ENCODE measurements around the gene FGFBP1. TPM values are rescaled to one million over a fixed set of nuclear protein-coding genes. Genes with fewer than 3 reads are reported as not detected.

The FGFBP1 gene
- total and polyA plus RNA-seq, 9 of the 15 experiments (the other 6 are each of a cell fraction or from before 2014, with no cell fraction given): not detected

DNA sequence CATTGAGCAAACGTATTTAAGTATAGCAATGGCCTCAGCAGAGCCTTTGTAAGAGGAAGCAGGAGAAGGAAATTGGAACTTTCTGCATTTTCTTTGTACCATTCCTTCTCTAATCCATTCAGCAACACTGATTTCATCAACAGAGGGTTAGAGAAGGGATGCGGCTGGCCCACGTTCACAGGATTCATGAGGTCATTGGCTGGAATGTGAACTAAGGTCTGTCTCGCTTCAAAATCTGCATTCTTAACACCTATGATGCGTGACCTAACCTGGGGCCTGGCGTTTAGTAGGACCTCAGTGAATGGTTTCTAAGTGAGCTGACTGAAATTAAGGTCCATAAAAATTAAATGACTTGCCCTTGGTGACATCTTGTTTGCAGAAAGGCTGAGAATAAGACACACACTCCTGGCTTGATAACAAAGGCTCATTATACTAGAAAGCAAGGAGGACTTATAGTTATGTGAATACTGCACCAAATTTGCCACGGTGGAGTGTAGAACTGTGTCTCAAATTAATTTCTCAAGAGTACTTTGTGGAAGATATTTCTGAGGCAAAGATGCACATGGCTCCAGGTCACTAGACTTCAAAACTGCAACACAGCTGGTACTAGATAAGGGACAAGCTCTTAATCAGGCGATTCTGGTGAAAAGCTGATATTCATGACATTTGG lies 25.4 kb downstream of the FGFBP1 start (continued):
- TF ChIP-seq, protein P1, sequence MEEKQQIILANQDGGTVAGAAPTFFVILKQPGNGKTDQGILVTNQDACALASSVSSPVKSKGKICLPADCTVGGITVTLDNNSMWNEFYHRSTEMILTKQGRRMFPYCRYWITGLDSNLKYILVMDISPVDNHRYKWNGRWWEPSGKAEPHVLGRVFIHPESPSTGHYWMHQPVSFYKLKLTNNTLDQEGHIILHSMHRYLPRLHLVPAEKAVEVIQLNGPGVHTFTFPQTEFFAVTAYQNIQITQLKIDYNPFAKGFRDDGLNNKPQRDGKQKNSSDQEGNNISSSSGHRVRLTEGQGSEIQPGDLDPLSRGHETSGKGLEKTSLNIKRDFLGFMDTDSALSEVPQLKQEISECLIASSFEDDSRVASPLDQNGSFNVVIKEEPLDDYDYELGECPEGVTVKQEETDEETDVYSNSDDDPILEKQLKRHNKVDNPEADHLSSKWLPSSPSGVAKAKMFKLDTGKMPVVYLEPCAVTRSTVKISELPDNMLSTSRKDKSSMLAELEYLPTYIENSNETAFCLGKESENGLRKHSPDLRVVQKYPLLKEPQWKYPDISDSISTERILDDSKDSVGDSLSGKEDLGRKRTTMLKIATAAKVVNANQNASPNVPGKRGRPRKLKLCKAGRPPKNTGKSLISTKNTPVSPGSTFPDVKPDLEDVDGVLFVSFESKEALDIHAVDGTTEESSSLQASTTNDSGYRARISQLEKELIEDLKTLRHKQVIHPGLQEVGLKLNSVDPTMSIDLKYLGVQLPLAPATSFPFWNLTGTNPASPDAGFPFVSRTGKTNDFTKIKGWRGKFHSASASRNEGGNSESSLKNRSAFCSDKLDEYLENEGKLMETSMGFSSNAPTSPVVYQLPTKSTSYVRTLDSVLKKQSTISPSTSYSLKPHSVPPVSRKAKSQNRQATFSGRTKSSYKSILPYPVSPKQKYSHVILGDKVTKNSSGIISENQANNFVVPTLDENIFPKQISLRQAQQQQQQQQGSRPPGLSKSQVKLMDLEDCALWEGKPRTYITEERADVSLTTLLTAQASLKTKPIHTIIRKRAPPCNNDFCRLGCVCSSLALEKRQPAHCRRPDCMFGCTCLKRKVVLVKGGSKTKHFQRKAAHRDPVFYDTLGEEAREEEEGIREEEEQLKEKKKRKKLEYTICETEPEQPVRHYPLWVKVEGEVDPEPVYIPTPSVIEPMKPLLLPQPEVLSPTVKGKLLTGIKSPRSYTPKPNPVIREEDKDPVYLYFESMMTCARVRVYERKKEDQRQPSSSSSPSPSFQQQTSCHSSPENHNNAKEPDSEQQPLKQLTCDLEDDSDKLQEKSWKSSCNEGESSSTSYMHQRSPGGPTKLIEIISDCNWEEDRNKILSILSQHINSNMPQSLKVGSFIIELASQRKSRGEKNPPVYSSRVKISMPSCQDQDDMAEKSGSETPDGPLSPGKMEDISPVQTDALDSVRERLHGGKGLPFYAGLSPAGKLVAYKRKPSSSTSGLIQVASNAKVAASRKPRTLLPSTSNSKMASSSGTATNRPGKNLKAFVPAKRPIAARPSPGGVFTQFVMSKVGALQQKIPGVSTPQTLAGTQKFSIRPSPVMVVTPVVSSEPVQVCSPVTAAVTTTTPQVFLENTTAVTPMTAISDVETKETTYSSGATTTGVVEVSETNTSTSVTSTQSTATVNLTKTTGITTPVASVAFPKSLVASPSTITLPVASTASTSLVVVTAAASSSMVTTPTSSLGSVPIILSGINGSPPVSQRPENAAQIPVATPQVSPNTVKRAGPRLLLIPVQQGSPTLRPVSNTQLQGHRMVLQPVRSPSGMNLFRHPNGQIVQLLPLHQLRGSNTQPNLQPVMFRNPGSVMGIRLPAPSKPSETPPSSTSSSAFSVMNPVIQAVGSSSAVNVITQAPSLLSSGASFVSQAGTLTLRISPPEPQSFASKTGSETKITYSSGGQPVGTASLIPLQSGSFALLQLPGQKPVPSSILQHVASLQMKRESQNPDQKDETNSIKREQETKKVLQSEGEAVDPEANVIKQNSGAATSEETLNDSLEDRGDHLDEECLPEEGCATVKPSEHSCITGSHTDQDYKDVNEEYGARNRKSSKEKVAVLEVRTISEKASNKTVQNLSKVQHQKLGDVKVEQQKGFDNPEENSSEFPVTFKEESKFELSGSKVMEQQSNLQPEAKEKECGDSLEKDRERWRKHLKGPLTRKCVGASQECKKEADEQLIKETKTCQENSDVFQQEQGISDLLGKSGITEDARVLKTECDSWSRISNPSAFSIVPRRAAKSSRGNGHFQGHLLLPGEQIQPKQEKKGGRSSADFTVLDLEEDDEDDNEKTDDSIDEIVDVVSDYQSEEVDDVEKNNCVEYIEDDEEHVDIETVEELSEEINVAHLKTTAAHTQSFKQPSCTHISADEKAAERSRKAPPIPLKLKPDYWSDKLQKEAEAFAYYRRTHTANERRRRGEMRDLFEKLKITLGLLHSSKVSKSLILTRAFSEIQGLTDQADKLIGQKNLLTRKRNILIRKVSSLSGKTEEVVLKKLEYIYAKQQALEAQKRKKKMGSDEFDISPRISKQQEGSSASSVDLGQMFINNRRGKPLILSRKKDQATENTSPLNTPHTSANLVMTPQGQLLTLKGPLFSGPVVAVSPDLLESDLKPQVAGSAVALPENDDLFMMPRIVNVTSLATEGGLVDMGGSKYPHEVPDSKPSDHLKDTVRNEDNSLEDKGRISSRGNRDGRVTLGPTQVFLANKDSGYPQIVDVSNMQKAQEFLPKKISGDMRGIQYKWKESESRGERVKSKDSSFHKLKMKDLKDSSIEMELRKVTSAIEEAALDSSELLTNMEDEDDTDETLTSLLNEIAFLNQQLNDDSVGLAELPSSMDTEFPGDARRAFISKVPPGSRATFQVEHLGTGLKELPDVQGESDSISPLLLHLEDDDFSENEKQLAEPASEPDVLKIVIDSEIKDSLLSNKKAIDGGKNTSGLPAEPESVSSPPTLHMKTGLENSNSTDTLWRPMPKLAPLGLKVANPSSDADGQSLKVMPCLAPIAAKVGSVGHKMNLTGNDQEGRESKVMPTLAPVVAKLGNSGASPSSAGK (IDR thresholded peaks at IDR 0.05): no peak
- TF ChIP-seq CXXC5 (CRISPR knock-in tag; IDR thresholded peaks at IDR 0.05) (no peak), ZNF583 (CRISPR knock-in tag; IDR thresholded peaks at IDR 0.05) (no peak), DIDO1 (tag; IDR thresholded peaks at IDR 0.05; ENCODE audit: low read depth) (no peak), ZC3H8 (IDR thresholded peaks at IDR 0.05) (no peak), HDAC1 (IDR thresholded peaks at IDR 0.05) (no peak), PRMT5 (CRISPR knock-in tag; IDR thresholded peaks at IDR 0.05) (no peak)
- TF ChIP-seq, protein P2, sequence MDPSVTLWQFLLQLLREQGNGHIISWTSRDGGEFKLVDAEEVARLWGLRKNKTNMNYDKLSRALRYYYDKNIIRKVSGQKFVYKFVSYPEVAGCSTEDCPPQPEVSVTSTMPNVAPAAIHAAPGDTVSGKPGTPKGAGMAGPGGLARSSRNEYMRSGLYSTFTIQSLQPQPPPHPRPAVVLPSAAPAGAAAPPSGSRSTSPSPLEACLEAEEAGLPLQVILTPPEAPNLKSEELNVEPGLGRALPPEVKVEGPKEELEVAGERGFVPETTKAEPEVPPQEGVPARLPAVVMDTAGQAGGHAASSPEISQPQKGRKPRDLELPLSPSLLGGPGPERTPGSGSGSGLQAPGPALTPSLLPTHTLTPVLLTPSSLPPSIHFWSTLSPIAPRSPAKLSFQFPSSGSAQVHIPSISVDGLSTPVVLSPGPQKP (CRISPR knock-in tag; IDR thresholded peaks at IDR 0.05): no peak
- TF ChIP-seq, protein P3, sequence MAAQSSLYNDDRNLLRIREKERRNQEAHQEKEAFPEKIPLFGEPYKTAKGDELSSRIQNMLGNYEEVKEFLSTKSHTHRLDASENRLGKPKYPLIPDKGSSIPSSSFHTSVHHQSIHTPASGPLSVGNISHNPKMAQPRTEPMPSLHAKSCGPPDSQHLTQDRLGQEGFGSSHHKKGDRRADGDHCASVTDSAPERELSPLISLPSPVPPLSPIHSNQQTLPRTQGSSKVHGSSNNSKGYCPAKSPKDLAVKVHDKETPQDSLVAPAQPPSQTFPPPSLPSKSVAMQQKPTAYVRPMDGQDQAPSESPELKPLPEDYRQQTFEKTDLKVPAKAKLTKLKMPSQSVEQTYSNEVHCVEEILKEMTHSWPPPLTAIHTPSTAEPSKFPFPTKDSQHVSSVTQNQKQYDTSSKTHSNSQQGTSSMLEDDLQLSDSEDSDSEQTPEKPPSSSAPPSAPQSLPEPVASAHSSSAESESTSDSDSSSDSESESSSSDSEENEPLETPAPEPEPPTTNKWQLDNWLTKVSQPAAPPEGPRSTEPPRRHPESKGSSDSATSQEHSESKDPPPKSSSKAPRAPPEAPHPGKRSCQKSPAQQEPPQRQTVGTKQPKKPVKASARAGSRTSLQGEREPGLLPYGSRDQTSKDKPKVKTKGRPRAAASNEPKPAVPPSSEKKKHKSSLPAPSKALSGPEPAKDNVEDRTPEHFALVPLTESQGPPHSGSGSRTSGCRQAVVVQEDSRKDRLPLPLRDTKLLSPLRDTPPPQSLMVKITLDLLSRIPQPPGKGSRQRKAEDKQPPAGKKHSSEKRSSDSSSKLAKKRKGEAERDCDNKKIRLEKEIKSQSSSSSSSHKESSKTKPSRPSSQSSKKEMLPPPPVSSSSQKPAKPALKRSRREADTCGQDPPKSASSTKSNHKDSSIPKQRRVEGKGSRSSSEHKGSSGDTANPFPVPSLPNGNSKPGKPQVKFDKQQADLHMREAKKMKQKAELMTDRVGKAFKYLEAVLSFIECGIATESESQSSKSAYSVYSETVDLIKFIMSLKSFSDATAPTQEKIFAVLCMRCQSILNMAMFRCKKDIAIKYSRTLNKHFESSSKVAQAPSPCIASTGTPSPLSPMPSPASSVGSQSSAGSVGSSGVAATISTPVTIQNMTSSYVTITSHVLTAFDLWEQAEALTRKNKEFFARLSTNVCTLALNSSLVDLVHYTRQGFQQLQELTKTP (IDR thresholded peaks at IDR 0.05; ENCODE audit: low read depth in 1 of 2, partially characterized antibody in 2 of 2): no peak
